ENCODE measurements around the gene NT5DC2.
"Not testable (repeated sequence)": the region's sequence is repeated elsewhere in the genome, so short reads cannot be mapped to it uniquely, and the experiment has no call there.

Gene NT5DC2

DNA sequence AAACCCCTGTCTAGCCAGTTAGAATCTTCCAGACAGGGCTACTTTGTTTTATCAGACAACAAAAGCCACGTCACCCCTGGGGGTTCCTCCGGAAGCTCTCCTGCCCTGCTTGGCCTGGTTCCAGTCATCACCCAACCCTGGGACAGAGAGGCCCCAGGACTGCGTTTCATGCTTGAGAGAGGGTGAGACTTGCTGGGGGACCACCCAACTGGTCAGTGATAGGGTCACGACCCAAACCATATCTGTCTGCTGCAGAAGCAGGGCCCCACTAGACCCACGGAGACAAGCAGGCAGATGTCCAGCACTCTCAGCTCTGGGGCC lies 1.2 kb downstream of the NT5DC2 start:
- H3K4me1 ChIP-seq (ENCODE audit: insufficient read depth, low read length), result peaks cover 6% of the 10 kb centered on the region; the same call in 1 of the 2 replicates
- H3K9ac ChIP-seq (ENCODE audit: low read depth, low read length), result peak overlapping the region; percentile 62
- H3K9me3 ChIP-seq (ENCODE audit: control insufficient read depth, insufficient read depth, low read length), result no peaks in the 10 kb centered on the region
- H3K36me3 ChIP-seq (ENCODE audit: insufficient read depth, low read length), result no peaks in the 10 kb centered on the region; the same call in 1 of the 2 replicates

DNA sequence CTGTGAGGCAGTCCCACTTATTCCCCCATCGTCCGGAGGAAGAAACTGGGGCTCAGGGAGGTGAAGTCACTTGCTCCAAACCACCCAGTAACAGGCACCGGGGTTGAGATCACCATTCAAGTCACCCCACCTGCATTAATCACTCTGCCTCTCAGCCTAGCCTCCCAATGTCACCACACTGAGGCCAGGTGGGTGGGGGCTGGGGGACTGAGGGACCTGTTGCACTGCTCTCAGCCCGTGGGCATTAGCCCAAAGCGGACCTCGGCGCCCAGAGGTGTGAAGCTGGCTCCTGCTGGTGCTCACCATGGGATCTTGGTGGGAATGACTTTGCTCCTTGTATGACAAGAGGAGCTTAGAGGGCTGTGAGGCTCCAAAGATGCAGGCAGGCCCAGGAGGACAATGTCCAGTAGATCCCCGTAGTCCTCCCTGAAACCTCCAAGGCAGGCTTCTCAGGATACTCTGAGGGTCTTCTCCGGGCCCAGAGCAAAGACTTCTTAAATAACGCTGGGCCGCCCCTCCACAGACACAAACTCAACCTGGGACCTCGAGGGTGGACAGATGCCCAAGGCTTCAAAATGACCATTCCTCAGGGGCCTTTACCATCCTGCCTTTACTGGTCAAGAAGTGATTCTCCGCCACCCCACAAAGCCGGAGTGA lies 1.7 kb downstream of the NT5DC2 start:
- H3K9me3 ChIP-seq (ENCODE audit: control insufficient read depth, insufficient read depth, low read length), result no peaks in the 10 kb centered on the region
- peak overlapping the region; percentile 62 for H3K9ac ChIP-seq (ENCODE audit: low read depth, low read length)
- H3K36me3 ChIP-seq (ENCODE audit: insufficient read depth, low read length), result no peaks in the 10 kb centered on the region; the same call in 1 of the 2 replicates
- peaks cover 4% of the 10 kb centered on the region; the same call in 1 of the 2 replicates for H3K4me1 ChIP-seq (ENCODE audit: insufficient read depth, low read length)

DNA sequence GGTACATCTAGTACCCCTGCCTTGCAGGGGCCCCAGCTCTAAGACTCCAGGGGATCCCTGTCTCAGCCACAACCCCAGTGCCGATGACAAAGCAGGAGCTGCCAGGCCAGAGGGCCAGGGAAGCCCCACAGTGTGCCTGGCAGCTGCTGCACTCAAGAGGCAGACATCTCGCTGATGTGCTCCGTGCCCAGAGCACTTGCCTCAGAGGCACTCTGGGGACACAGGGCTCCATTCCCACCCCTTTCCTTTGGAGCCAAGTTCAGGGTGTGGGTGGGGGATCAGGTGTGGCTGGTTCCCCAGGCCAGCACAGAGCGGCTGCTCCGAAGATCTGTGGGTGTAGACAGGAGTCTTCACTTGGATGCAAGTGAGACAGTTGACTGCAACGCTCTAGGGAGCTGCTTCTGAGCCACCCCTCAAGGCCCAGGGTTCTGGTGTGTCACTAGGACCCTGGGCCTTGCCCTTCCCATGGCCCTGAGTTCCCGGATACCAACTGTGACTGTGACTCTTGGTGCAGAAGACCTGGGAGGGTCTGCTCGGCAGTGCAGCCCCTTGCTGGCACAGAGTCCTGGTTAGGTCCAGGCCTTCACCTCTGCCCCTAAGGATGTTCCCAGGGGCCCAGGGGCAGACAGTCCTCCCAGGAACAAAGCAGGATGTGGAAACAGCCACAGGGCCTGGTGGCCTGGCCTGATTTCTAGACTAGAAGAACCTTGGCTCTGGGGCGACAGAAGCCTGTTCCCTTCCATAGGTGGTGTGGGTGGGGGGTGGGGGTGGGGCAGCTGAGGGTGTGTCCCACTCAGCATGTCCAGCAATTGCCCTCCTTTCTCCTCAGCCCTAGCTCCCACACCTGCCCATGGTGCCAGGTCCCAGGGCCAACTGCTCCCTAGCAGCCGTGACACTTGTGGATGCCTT lies 2.5 kb downstream of the NT5DC2 start:
- Histone ChIP-seq H3K36me3 (ENCODE audit: insufficient read depth, low read length) (no peaks in the 10 kb centered on the region; the same call in 1 of the 2 replicates), H3K9ac (ENCODE audit: low read depth, low read length) (no peak overlapping the region), H3K9me3 (ENCODE audit: control insufficient read depth, insufficient read depth, low read length) (no peaks in the 10 kb centered on the region), H3K4me1 (ENCODE audit: insufficient read depth, low read length) (peaks cover 4% of the 10 kb centered on the region; the same call in 1 of the 2 replicates)

DNA sequence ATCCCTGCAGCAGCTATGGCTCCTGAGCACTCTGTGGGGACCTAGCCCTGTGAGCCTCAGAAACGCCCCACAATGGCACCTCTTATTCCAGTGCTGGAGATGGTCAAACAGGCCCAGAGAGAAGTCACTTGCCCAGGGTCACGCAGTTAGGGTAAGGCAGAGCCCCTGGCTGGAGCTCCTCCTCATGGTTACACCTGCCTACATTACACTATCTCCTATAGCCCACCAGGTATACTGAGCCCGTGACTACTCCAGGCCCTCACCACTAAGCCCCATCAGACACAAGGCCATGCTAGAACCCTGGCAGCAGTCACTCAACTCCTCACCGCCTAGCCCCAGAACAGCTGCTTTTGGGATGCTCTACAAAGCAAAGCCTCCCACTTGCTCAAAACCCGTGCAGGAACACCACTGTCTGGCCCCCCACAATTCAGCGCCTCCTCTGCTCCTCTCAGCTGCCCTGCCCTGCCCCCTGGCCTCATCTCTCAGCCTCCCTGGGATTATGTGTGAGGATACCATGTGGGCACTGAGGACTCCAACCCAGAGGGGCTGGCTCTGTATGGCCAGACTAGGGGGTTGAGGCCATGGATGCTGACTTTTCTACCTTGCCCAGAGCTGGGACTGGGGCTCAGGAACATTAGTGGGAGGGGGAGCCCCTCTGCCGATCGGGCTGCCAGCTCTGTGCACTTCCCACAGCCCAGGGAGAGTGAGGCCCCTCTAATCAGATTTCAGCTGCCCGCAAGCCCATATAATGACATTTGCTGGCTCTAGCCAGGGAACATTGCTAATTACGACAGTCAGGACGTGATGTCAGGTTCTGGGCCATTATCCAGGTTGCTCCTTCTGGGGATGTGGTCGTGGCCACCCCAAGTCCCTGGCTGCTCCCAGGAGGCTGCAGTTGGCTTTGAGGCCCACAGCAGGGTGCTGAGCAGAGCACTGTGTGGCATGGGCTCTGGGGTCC lies 4.0 kb downstream of the NT5DC2 start:
- peaks cover 4% of the 10 kb centered on the region; the same call in 1 of the 2 replicates for H3K4me1 ChIP-seq (ENCODE audit: insufficient read depth, low read length)
- no peaks in the 10 kb centered on the region for H3K9me3 ChIP-seq (ENCODE audit: control insufficient read depth, insufficient read depth, low read length)
- no peaks in the 10 kb centered on the region; the same call in 1 of the 2 replicates for H3K36me3 ChIP-seq (ENCODE audit: insufficient read depth, low read length)
- no peak overlapping the region for H3K9ac ChIP-seq (ENCODE audit: low read depth, low read length)

DNA sequence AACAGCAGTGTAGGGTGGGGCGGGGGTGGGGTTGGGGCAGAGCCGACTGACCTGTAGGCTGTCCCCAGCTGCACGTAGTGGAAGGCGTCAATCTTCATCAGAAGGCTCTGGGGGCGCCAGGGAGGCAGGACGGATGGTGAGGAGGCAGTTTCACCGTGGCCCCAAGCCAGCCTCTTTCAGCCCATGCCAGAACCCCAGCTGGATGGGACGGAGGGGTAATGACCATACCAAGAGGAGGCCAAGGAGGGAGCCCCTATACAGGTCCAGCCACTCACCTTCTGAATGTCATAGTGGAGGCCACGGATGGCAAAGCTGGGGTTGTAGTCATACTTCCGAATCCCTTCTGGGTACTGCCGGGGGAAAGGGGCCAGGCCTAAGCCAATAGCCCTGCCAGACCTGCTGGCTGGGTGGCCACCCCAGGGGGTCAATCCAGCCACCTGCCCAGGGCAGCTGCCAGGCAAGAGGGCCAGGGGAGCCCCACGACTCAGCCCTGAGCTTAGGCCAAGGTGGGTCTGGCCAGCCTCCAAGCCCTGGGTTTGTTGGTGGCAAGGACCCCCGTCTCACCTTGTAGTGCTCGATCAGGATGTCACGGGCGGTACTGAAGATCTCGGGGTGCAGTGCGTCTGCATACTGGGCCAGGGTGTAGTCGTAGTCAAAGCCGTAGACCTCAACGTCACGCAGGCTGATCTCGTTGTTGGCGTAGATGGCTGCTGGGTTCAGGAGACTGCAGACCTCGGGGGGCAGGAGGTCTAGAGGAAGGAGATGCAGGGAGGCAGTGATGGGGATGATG lies 4.9 kb downstream of the NT5DC2 start:
- H3K36me3 ChIP-seq (ENCODE audit: insufficient read depth, low read length), result peaks cover 2% of the 10 kb centered on the region; the same call in 1 of the 2 replicates
- H3K4me1 ChIP-seq (ENCODE audit: insufficient read depth, low read length), result peaks cover 4% of the 10 kb centered on the region; the same call in 1 of the 2 replicates
- no peaks in the 10 kb centered on the region for H3K9me3 ChIP-seq (ENCODE audit: control insufficient read depth, insufficient read depth, low read length)
- no peak overlapping the region for H3K9ac ChIP-seq (ENCODE audit: low read depth, low read length)

DNA sequence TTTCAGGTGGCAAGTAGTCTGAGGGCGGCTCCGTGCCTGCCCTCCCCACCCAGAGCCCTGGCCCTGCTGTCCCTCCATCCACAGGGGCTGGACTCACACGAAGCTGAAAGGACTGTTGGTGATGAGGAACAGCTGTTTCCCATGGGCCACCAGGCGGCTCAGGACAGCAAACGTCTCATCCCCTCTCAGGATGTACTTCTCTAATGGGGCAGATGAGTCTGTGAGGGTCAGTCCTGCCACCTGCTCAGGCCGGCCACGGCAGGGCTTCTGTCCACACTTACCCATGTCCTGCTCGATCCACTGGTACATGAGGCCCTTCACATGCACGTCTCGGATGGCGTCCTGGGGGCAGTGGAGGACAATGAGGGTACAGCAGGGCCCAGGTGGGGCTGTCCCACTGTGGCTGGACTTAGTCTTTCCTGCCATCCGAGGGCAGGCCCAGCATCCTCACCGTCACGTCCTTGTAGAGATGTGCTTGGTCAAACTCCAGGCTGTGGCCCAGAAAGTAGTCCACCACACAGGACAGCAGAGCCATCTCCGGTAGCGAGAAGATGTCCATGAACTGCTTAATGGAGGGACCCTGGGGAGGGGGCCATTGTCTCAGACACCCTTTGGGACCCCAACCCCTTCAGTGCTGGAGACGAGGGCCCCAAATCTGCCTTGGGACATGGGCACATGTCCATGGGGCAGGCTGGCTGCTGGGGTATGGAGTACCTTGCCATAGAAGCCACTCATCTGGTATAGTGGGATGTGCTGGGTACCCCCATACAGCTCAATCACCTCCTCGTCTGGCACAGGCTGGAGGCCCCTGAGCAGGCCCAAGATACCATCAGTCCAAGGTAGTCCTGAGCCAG lies 5.7 kb downstream of the NT5DC2 start:
- Histone ChIP-seq H3K4me1 (ENCODE audit: insufficient read depth, low read length) (peaks cover 4% of the 10 kb centered on the region; the same call in 1 of the 2 replicates), H3K36me3 (ENCODE audit: insufficient read depth, low read length) (peaks cover 2% of the 10 kb centered on the region; the same call in 1 of the 2 replicates), H3K9ac (ENCODE audit: low read depth, low read length) (no peak overlapping the region), H3K9me3 (ENCODE audit: control insufficient read depth, insufficient read depth, low read length) (no peaks in the 10 kb centered on the region)

DNA sequence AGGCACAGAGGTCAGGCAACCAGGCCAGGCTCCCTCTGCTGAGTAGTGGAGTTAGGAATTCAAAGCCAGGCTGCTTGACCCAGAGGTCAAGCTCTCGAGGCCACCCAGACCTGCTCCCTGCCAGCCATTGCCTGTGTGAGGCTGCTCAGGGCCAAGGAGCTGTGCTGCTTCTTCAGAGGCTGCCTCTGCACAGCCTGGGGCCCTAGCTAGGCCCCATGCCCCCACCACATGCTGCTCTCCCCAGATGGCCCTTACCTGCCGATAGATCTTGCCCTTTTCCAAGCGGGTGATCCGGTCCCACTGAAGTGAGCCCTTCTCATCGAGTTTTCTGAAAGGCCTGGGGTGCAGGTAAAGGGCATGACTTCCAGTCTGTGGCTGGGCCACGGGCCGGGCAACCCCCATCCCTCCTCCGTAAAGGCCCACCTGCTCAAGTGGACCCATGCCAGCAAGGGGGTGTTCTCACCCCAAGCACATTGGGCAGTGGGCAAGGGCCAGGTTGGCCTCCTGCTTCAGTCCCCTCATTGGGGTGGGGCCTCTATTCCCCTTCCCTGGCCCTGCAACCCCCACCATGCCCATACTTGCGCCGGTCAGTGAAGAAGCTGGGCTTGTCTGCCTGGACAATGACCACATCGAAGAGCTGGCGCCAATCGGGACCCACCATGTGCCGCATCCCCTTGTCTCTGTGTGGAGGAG lies 6.5 kb downstream of the NT5DC2 start:
- Histone ChIP-seq H3K36me3 (ENCODE audit: insufficient read depth, low read length) (peaks cover 2% of the 10 kb centered on the region; the same call in 1 of the 2 replicates), H3K9me3 (ENCODE audit: control insufficient read depth, insufficient read depth, low read length) (no peaks in the 10 kb centered on the region), H3K4me1 (ENCODE audit: insufficient read depth, low read length) (peaks cover 1% of the 10 kb centered on the region; the same call in 1 of the 2 replicates), H3K9ac (ENCODE audit: low read depth, low read length) (no peak overlapping the region)

DNA sequence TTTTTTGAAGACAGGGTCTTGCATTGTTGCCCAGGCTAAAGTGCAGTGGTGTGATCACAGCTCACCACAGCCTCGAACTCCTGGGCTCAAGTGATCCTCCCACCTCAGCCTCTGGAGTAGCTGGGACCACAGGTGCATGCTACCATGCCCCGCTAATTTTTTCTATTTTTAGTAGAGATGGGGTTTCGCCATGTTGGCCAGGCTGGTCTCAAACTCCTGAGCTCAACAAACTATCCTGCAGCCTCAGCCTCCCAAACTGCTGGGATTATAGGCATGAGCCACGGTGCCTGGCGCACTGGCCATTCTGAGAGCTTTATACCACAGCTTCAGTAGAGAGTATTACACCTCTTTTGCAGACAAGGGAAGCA lies 7.0 kb downstream of the NT5DC2 start:
- H3K4me1 ChIP-seq (ENCODE audit: insufficient read depth, low read length); H3K9ac ChIP-seq (ENCODE audit: low read depth, low read length); H3K9me3 ChIP-seq (ENCODE audit: control insufficient read depth, insufficient read depth, low read length); H3K36me3 ChIP-seq (ENCODE audit: insufficient read depth, low read length): not testable (repeated sequence)

DNA sequence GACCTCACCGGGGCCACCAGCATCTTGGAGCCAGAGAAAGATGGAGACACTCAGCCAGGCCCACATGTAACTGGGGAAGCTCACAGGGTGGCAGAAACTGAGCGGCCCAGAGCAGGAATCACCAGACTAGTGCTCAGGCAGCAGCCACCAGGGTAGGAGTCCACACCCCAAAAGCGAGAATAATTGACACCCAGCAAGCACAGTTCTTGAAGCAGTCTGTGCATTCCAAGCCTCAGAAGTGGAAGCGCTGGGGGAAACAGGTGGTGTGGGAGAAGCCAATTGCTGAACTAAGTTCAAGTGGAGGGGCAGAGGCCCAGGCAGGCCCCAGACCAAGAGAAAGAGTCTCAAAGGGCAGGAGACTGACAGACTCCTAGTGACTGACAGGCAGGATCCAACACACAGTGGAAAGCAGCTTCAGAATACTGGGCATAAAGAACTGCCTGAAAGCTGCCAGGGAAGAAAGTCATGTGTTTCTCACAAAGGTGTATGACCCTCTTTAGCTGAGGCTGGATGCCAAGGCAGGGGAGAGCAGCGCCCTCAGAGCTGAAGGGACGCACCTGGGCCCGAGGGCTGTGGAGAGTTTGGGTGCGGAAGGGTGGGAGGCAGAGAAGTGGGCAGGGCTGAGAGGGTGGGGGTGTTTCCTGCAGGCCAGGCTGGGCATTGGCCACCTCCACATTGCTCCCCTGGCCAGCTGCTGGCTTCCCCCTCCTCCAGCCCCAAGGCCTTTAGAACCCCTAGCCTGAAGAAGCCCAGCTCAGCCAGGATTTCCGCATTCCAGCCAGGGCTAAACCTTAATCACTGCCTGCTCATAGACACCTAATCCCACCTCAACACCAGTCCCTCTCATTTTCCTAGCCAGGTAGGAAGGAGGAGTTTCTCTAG lies 7.7 kb downstream of the NT5DC2 start:
- no peak overlapping the region for H3K9ac ChIP-seq (ENCODE audit: low read depth, low read length)
- H3K36me3 ChIP-seq (ENCODE audit: insufficient read depth, low read length), result peaks cover 2% of the 10 kb centered on the region; the same call in 1 of the 2 replicates
- H3K4me1 ChIP-seq (ENCODE audit: insufficient read depth, low read length), result no peaks in the 10 kb centered on the region
- no peaks in the 10 kb centered on the region for H3K9me3 ChIP-seq (ENCODE audit: control insufficient read depth, insufficient read depth, low read length)

DNA sequence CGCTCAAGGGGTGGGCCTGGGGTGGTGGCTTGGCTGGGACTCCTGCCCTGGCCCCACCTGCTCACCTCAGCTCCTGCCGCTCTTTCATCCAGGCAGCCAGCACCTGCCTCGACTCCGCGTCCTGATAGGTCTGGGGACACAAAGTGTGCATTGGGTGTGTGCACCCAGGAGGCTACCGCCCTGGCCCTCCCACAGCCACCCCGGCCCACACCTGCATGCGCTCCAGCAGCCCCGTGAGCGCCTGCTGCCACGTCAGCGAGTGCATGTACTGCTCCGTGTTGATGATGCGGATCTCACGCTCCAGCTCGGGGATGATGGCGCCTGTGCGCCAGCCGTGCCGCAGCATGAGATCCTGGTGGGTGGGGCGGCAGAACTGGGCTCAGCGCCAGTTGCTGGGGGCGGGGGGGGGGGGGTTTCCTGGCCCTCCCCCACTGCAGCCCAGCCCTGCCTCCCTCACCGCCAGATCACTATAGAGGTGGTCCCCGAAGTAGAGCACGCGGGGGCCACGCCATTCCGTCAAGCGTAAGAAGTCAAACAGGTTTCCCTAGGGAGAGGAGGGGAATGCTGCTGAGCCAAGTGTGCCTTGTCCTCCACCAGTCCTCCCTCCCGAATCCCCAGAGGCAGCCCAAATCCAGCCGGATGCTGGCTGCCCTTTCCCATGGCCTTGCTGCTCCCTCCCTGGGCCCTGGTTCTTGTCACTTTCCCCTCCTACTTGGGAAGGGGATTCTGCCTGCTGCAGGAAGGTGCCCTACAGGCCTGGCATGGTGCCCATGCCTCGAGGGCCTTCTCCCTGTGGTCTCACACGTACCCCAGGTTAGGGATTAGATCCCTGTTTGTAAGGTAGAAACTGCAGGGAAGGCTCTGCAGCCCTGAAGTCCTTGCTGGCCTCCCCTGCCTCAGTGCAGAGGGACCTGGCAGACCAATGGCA lies 8.6 kb downstream of the NT5DC2 start:
- no peaks in the 10 kb centered on the region for H3K4me1 ChIP-seq (ENCODE audit: insufficient read depth, low read length)
- no peaks in the 10 kb centered on the region for H3K9me3 ChIP-seq (ENCODE audit: control insufficient read depth, insufficient read depth, low read length)
- no peak overlapping the region for H3K9ac ChIP-seq (ENCODE audit: low read depth, low read length)
- peaks cover 2% of the 10 kb centered on the region; the same call in 1 of the 2 replicates for H3K36me3 ChIP-seq (ENCODE audit: insufficient read depth, low read length)

DNA sequence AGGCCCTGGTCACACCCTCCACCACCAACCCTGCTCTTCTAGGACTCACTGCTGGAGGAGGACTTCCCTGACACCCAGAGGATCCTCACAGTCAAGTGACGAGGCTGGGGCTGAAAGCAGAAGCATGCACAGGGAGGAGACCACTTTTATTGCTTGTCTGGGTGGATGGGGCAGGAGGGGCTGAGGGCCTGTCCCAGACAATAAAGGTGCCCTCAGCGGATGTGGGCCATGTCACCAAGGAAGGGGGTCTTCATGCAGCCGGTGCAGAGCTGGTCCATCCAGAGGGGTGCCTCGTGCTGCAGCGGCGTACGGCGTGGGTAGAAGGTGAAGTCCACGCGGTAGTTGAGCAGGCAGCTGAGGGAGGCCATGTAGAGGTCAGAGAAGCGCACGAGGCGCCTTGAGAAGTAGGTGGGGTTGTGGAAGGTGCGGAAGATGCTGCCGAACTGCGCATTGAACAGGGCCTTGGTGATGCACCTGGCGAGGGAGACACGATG lies 9.4 kb downstream of the NT5DC2 start:
- peaks cover 2% of the 10 kb centered on the region; the same call in 1 of the 2 replicates for H3K36me3 ChIP-seq (ENCODE audit: insufficient read depth, low read length)
- no peaks in the 10 kb centered on the region for H3K9me3 ChIP-seq (ENCODE audit: control insufficient read depth, insufficient read depth, low read length)
- no peak overlapping the region for H3K9ac ChIP-seq (ENCODE audit: low read depth, low read length)
- H3K4me1 ChIP-seq (ENCODE audit: insufficient read depth, low read length), result no peaks in the 10 kb centered on the region
